Body of pancreas (tissue), 4 donors: Measurements from ENCODE around the gene SCO1. TPM values are rescaled to one million over a fixed set of nuclear protein-coding genes. Genes with fewer than 3 reads are reported as not detected.

Source experiments
- ATAC-seq: fragments of 150-250 bp; one replicate; pipeline ENCODE4 v1.9.1; 2016
- DNase-seq, 4 donors: peaks; one replicate each; pipeline ENCODE4 v3.0.0-alpha.2; 2019
- H3K27ac ChIP-seq, 4 donors: fragments of 200-600 bp; sonication (generic); 1 replicate in 3 of 4; 2 replicates in 1 of 4; pipeline versions ENCODE4 v1.5.1 to v1.6.1; 2016 to 2019; ENCODE audit warnings: mild to moderate bottlenecking in 1 of 4, mixed read lengths in 1 of 4, moderate library complexity in 1 of 4
- H3K27me3 ChIP-seq, 2 donors: fragments of 200-600 bp; sonication (generic); one replicate each; pipeline ENCODE4 v1.6.0; 2016; ENCODE audit warnings: mild to moderate bottlenecking in 1 of 2
- H3K36me3 ChIP-seq, 2 donors: fragments of 200-600 bp; sonication (generic); replicated peaks in 1 of 2; 2 replicates each; pipeline ENCODE4 v1.5.1; 2016; ENCODE audit warnings: low read depth in 2 of 2; ENCODE audit not compliant: insufficient read depth in 1 of 2
- H3K4me1 ChIP-seq: fragments of 200-600 bp; sonication (generic); one replicate; pipeline ENCODE4 v1.6.0; 2016
- H3K4me3 ChIP-seq, 2 donors: fragments of 200-600 bp; sonication (generic); 1 replicate in 1 of 2; 2 replicates in 1 of 2; pipeline ENCODE4 v1.5.1; 2016 to 2019
- H3K9me3 ChIP-seq, 3 donors: fragments of 200-600 bp; sonication (generic); 1 replicate in 2 of 3; 2 replicates in 1 of 3; pipeline ENCODE4 v1.5.1; 2016
- POLR2A ChIP-seq, 3 donors: fragments of 450-650 bp; IDR thresholded peaks; one replicate each; pipeline ENCODE4 v1.6.1; 2016; ENCODE audit warnings: antibody characterized with exemption in 3 of 3, mild to moderate bottlenecking in 2 of 3
- WGBS, 2 donors: methylation state at CpG; one replicate each; pipeline ENCODE4 v1.1.5; 2017; 5-methylcytosine and 5-hydroxymethylcytosine counted together
- intact Hi-C: fragments of 100-400 bp; cut with DNase I; formaldehyde crosslinking; loops from one replicate; pipeline ENCODE4 v1.15.1; 2023
- total RNA-seq, 2 donors: library from RNA; depleted of rRNA; stranded (reverse); fragments of >200 nt; gene quantifications; one replicate each; pipeline ENCODE4 v1.1.0, GENCODE V29; 2016
- TF ChIP-seq, protein P1 (sequence below), 7 experiments: fragments of 450-650 bp in 4 of 7; fragments of 200-600 bp in 3 of 7; sonication (generic) in 3 of 7; IDR thresholded peaks; one replicate each; pipeline ENCODE4 v1.5.1; 2016 to 2019; ENCODE audit warnings: antibody characterized with exemption in 7 of 7

The SCO1 gene
- total RNA-seq, 2 donors from 2014 or later = 20.5 to 46.5 TPM

DNA sequence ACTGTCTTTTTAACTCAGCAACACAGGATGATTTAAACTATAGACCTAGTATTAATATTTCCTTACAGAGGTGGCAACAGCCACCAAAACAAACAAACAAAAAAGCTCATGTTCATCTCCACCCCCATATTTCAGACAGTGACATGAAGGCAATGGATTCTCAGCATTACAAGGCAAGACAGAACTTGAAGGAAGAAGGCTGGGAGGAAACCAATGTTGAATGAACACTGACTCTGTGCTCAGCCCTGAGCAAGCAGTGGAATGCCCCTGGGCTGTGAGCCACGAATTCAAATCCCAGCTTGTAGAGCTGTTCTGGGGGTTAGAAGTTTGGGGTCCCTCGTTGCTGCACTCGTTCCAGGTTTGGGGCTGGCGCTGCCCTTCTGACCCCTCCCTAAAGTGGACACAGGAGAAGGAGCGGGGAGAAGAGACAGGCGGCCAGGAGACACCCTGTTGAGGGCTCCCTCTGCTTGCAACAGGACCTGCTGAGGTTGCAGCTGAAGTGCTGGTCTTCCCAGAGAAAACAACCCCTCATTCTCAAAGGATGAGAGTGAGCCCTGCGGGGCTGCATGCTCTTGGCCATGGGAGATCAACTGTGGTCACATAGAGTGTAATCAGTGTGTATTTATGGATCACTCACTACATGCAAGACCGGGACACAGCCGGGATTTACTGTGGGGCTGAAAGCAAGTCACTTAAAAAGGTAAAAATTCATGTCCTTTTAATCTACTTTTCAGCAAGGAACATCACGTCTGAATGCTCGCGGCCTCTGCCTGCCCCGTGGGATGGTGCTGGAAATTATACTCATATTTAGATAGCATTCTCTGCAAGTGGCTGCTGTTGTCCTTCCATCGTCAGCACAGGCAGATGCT lies 74.5 kb downstream of the SCO1 start:
- Histone ChIP-seq H3K27me3 (no peaks in the 10 kb centered on the region), H3K36me3 (no peaks in the 10 kb centered on the region), H3K4me1 (peaks cover 3% of the 10 kb centered on the region), H3K4me3 (no peak overlapping the region), H3K9me3 (no peaks in the 10 kb centered on the region), H3K27ac (no peak overlapping the region)
- TF ChIP-seq, protein P1, sequence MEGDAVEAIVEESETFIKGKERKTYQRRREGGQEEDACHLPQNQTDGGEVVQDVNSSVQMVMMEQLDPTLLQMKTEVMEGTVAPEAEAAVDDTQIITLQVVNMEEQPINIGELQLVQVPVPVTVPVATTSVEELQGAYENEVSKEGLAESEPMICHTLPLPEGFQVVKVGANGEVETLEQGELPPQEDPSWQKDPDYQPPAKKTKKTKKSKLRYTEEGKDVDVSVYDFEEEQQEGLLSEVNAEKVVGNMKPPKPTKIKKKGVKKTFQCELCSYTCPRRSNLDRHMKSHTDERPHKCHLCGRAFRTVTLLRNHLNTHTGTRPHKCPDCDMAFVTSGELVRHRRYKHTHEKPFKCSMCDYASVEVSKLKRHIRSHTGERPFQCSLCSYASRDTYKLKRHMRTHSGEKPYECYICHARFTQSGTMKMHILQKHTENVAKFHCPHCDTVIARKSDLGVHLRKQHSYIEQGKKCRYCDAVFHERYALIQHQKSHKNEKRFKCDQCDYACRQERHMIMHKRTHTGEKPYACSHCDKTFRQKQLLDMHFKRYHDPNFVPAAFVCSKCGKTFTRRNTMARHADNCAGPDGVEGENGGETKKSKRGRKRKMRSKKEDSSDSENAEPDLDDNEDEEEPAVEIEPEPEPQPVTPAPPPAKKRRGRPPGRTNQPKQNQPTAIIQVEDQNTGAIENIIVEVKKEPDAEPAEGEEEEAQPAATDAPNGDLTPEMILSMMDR (IDR thresholded peaks at IDR 0.05) = no peak
- no peak for TF ChIP-seq POLR2A (IDR thresholded peaks at IDR 0.05)
- DNase-seq (no peak), ATAC-seq (no peak)
- WGBS, 2 donors = 69 to 70% methylated on average over 14 of the region's 14 CpGs
- intact Hi-C loops = loop anchor here (10.0 kb wide), 1 partner anchor 698 kb away; no protein-coding TSS in a partner anchor

Other genes with a start within 250 kb of the SCO1 start
- gene MYH4, start 228.0 kb downstream of the SCO1 start, total RNA-seq = not detected
- gene MYH1, start 179.0 kb downstream of the SCO1 start, total RNA-seq = not detected
- gene MYH2, start 147.9 kb downstream of the SCO1 start, total RNA-seq = not detected
- 1 to 10 TPM; 1.6 to 4.0 TPM for gene MYH3, start 40.2 kb downstream of the SCO1 start, total RNA-seq
- 1 to 10 TPM; 2.3 to 6.2 TPM for gene ADPRM, start 61 bp upstream of the SCO1 start, total RNA-seq
- 10 to 100 TPM in 1 of 2 donors, 1 to 10 TPM in 1; 4.4 to 11.5 TPM for gene TMEM220, start 32.5 kb upstream of the SCO1 start, total RNA-seq
- gene TMEM238L, start 106.6 kb upstream of the SCO1 start, total RNA-seq = not detected
- gene PIRT, start 140.6 kb upstream of the SCO1 start, total RNA-seq = under 1 TPM in 1 of 2 donors, not detected in 1; 0.78 TPM